ENCODE measurements around the gene PXT1. TPM values are rescaled to one million over a fixed set of nuclear protein-coding genes. Genes with fewer than 3 reads are reported as not detected.

Gene PXT1
- total and polyA plus RNA-seq, 9 of the 15 experiments (the other 6 are each of a cell fraction or from before 2014, with no cell fraction given): 0.09 to 0.11 (median 0.10) TPM; not detected in 5

DNA sequence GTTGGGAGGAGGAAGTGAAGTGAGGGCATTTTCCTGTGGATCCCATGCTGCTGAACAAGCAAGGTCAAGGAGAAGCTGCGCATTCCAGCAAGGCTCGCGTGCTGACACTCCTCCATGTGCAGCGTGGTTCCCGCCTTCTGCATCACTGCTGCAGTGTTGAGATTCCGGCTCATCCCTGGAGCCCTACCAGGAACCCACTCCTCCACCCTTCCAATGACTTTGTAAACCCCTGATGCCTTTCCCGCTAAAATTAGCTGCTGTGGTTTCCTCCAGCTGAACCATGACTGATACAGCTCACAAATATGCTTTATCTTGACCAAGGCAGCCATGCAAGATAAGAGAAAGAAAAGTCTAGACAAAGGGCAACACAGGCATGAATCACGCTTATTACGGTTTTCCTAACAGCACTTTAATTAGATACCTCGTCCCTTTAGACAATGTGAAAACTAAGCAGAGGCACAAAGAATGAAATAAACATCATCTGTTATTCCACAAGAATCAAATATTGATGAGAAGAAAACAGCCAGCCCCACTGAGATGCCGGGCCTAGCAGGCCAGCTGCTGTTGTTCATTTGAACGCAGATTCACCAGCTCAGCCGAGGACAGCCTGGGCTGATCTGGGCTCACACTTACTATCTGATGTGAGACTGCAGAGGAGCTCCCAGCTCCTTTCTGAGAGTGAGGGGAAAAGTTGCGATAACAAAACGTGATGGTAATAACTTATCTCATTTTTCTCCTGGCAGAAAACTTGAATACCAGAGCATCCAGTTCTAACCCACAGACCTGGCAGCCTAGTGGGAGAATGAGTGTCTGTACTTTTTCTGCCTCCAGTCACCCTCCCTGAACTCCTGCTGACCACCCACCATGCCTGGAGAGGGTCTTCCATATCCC is 91.7 kb downstream of the PXT1 start (continued):
- no peak for TF ChIP-seq PHF8 (IDR thresholded peaks at IDR 0.05; ENCODE audit: borderline replicate concordance, low read length)
- TF ChIP-seq SRSF1 (IDR thresholded peaks at IDR 0.05; ENCODE audit: low read depth, low read length): no peak
- no peak for TF ChIP-seq ZNF551 (CRISPR knock-in tag; IDR thresholded peaks at IDR 0.05)
- no peak for TF ChIP-seq WHSC1 (IDR thresholded peaks at IDR 0.05; ENCODE audit: low read length)
- TF ChIP-seq, protein P1, sequence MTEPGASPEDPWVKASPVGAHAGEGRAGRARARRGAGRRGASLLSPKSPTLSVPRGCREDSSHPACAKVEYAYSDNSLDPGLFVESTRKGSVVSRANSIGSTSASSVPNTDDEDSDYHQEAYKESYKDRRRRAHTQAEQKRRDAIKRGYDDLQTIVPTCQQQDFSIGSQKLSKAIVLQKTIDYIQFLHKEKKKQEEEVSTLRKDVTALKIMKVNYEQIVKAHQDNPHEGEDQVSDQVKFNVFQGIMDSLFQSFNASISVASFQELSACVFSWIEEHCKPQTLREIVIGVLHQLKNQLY (CRISPR knock-in tag; conservative IDR thresholded peaks at IDR 0.05): no peak
- TF ChIP-seq PRMT5 (CRISPR knock-in tag; IDR thresholded peaks at IDR 0.05): no peak
- no peak for TF ChIP-seq ZNF77 (CRISPR knock-in tag; IDR thresholded peaks at IDR 0.05)
- TF ChIP-seq SMARCA5 (IDR thresholded peaks at IDR 0.05): peak; percentile 29; the same call in 1 of the 2 replicates
- TF ChIP-seq, protein P2, sequence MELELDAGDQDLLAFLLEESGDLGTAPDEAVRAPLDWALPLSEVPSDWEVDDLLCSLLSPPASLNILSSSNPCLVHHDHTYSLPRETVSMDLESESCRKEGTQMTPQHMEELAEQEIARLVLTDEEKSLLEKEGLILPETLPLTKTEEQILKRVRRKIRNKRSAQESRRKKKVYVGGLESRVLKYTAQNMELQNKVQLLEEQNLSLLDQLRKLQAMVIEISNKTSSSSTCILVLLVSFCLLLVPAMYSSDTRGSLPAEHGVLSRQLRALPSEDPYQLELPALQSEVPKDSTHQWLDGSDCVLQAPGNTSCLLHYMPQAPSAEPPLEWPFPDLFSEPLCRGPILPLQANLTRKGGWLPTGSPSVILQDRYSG (tag; conservative IDR thresholded peaks at IDR 0.05; ENCODE audit: low read depth): no peak
- TF ChIP-seq ZNF212 (CRISPR knock-in tag; IDR thresholded peaks at IDR 0.05): no peak
- TF ChIP-seq ZC3H8 (IDR thresholded peaks at IDR 0.05): no peak
- no peak for TF ChIP-seq TAF7 (tag; IDR thresholded peaks at IDR 0.05)
- TF ChIP-seq ZNF23 (CRISPR knock-in tag; IDR thresholded peaks at IDR 0.05): no peak
- TF ChIP-seq ZNF780A (CRISPR knock-in tag; IDR thresholded peaks at IDR 0.05): no peak
- no peak for TF ChIP-seq HMG20B (CRISPR knock-in tag; IDR thresholded peaks at IDR 0.05)
- TF ChIP-seq SRSF3 (IDR thresholded peaks at IDR 0.05; ENCODE audit: insufficient read depth, low read length): no peak
- peak; percentile 58 for TF ChIP-seq ZFX (CRISPR knock-in tag; IDR thresholded peaks at IDR 0.05)
- TF ChIP-seq ZC3H4 (CRISPR knock-in tag; IDR thresholded peaks at IDR 0.05; ENCODE audit: borderline replicate concordance): no peak
- TF ChIP-seq ZEB2 (IDR thresholded peaks at IDR 0.05): peak; percentile 87
- TF ChIP-seq MBD1 (CRISPR knock-in tag; IDR thresholded peaks at IDR 0.05): no peak
- no peak for TF ChIP-seq ZNF589 (CRISPR knock-in tag; IDR thresholded peaks at IDR 0.05; ENCODE audit: low read depth)
- TF ChIP-seq KLF13 (tag; IDR thresholded peaks at IDR 0.05; ENCODE audit: borderline replicate concordance, low read depth): no peak
- TF ChIP-seq KDM2B (CRISPR knock-in tag; IDR thresholded peaks at IDR 0.05): no peak
